IMR-90 (cell line): ENCODE data around the gene OCEL1. TPM values are rescaled to one million over a fixed set of nuclear protein-coding genes. Genes with fewer than 3 reads are reported as not detected.

Experiments used
- ATAC-seq: fragments of 200-7000 bp; cut with Tn5 transposase; 2 replicates; pipeline ENCODE4 v1.9.1; 2020; ENCODE audit warnings: low read depth, mild to moderate bottlenecking, moderate library complexity
- BruUV-seq: library from RNA; stranded (reverse); fragments of 400-500 nt; replicated peaks from 2 replicates; lab custom pipeline; 2021; lab: Mats Ljungman, UMichigan
- CTCF ChIA-PET: fragments of 300-600 bp; formaldehyde crosslinking; extraction: SDS; loops from one replicate; lab custom pipeline; 2021; ENCODE audit warnings: antibody characterized with exemption; lab: Yijun Ruan, JAX
- POLR2A ChIA-PET: fragments of 300-600 bp; sonication (Branson Sonifier 250); formaldehyde crosslinking; loops from one replicate; lab custom pipeline; 2022; ENCODE audit warnings: antibody characterized with exemption; ENCODE audit not compliant: unreplicated experiment; lab: Charles Lee
- DNase-seq: peaks from one replicate; pipeline ENCODE4 v3.0.0; 2013
- H2AFZ ChIP-seq: replicated peaks from 2 replicates; pipeline ENCODE3; 2013; ENCODE audit warnings: low read length, mild to moderate bottlenecking; ENCODE audit not compliant: poor library complexity
- H2AK5ac ChIP-seq: 2 replicates; pipeline ENCODE4 v1.6.1; 2013; ENCODE audit warnings: low read depth, low read length, inconsistent platforms
- H2AK9ac ChIP-seq: replicated peaks from 2 replicates; pipeline ENCODE3; 2013; ENCODE audit warnings: mild to moderate bottlenecking, low read depth, low read length, moderate library complexity; ENCODE audit not compliant: poor library complexity
- H2BK120ac ChIP-seq: 2 replicates; pipeline ENCODE4 v1.6.1; 2013; ENCODE audit warnings: low read depth, low read length, inconsistent platforms
- H2BK15ac ChIP-seq: 3 replicates; pipeline ENCODE4 v1.6.1; 2013; ENCODE audit warnings: low read depth, low read length, inconsistent platforms
- H2BK20ac ChIP-seq: 2 replicates; pipeline ENCODE4 v1.6.1; 2013; ENCODE audit warnings: low read depth, mild to moderate bottlenecking, inconsistent platforms, low read length, moderate library complexity
- H2BK5ac ChIP-seq: 2 replicates; pipeline ENCODE4 v1.6.1; 2013; ENCODE audit warnings: mild to moderate bottlenecking, low read depth, low read length, inconsistent platforms; ENCODE audit not compliant: poor library complexity, severe bottlenecking
- H3K14ac ChIP-seq: replicated peaks from 2 replicates; pipeline ENCODE4 v1.6.1; 2013; ENCODE audit warnings: low read depth, low read length, inconsistent platforms
- H3K18ac ChIP-seq: 2 replicates; pipeline ENCODE4 v1.6.1; 2013; ENCODE audit warnings: low read depth, low read length, control low read depth
- H3K23ac ChIP-seq: 2 replicates; pipeline ENCODE4 v1.6.1; 2013; ENCODE audit warnings: low read depth, low read length, inconsistent platforms
- H3K27ac ChIP-seq: 2 replicates; pipeline ENCODE4 v1.5.1; 2013; ENCODE audit warnings: mild to moderate bottlenecking, control low read depth, low read length; ENCODE audit not compliant: insufficient read depth
- H3K27me3 ChIP-seq: 2 replicates; pipeline ENCODE4 v1.6.1; 2013; ENCODE audit warnings: low read length; ENCODE audit not compliant: control insufficient read depth, insufficient read depth
- H3K36me3 ChIP-seq: 2 replicates; pipeline ENCODE4 v1.6.1; 2013; ENCODE audit warnings: low read length, mixed read lengths; ENCODE audit not compliant: control insufficient read depth, insufficient read depth
- H3K4ac ChIP-seq: 2 replicates; pipeline ENCODE4 v1.6.1; 2013; ENCODE audit warnings: low read depth, low read length, inconsistent platforms
- H3K4me1 ChIP-seq: 2 replicates; pipeline ENCODE4 v1.6.1; 2013; ENCODE audit warnings: low read length, mixed read lengths; ENCODE audit not compliant: control insufficient read depth, insufficient read depth
- H3K4me2 ChIP-seq: 2 replicates; pipeline ENCODE4 v1.6.1; 2013; ENCODE audit warnings: low read depth, mild to moderate bottlenecking, control low read depth, low read length, moderate library complexity
- H3K4me3 ChIP-seq: 2 replicates; pipeline ENCODE4 v1.5.1; 2013; ENCODE audit warnings: low read depth, mild to moderate bottlenecking, control low read depth, low read length, moderate library complexity; ENCODE audit not compliant: insufficient read depth
- H3K56ac ChIP-seq: 2 replicates; pipeline ENCODE4 v1.6.1; 2013; ENCODE audit warnings: low read length, inconsistent platforms; ENCODE audit not compliant: insufficient read depth; ENCODE audit errors: extremely low read depth
- H3K79me1 ChIP-seq, 2 experiments: 2 replicates each; pipeline ENCODE4 v1.6.1; 2013; ENCODE audit warnings: low read length in 2 of 2, inconsistent platforms in 1 of 2, low read depth in 1 of 2
- H3K9ac ChIP-seq: 2 replicates; pipeline ENCODE4 v1.6.1; 2013; ENCODE audit warnings: low read depth, low read length, control low read depth
- H3K9me1 ChIP-seq: 2 replicates; pipeline ENCODE4 v1.6.1; 2013; ENCODE audit warnings: low read length, inconsistent platforms; ENCODE audit not compliant: insufficient read depth
- H3K9me3 ChIP-seq: 2 replicates; pipeline ENCODE4 v1.6.1; 2013; ENCODE audit warnings: low read length; ENCODE audit not compliant: control insufficient read depth, insufficient read depth
- H4K20me1 ChIP-seq: 2 replicates; pipeline ENCODE4 v1.6.1; 2013; ENCODE audit warnings: low read length, inconsistent platforms; ENCODE audit not compliant: insufficient read depth
- H4K5ac ChIP-seq: 2 replicates; pipeline ENCODE4 v1.6.1; 2013; ENCODE audit warnings: mild to moderate bottlenecking, low read depth, low read length, control low read depth
- H4K8ac ChIP-seq, 2 experiments: 2 replicates each; pipeline ENCODE4 v1.6.1; 2013; ENCODE audit warnings: low read depth in 2 of 2, low read length in 2 of 2, control low read depth in 1 of 2, inconsistent platforms in 1 of 2
- H4K91ac ChIP-seq: 2 replicates; pipeline ENCODE4 v1.6.1; 2013; ENCODE audit warnings: low read depth, low read length, inconsistent platforms; ENCODE audit not compliant: insufficient read depth
- BHLHE40 ChIP-seq: fragments of 150-350 bp; IDR thresholded peaks from 2 replicates; pipeline ENCODE4 v1.6.1; 2016; ENCODE audit warnings: mild to moderate bottlenecking, low read depth, low read length
- CEBPB ChIP-seq: IDR thresholded peaks from 2 replicates; pipeline ENCODE4 v1.6.1; 2012; ENCODE audit warnings: low read depth, low read length, improper control_type of control experiment
- MAFK ChIP-seq: IDR thresholded peaks from 2 replicates; pipeline ENCODE4 v1.6.1; 2012; ENCODE audit warnings: low read depth, low read length, improper control_type of control experiment
- MAZ ChIP-seq: IDR thresholded peaks from 2 replicates; pipeline ENCODE4 v1.6.1; 2012; ENCODE audit warnings: low read depth, mild to moderate bottlenecking, low read length, improper control_type of control experiment, moderate library complexity, borderline replicate concordance
- MXI1 ChIP-seq: IDR thresholded peaks from 2 replicates; pipeline ENCODE4 v1.6.1; 2012; ENCODE audit warnings: low read depth, mild to moderate bottlenecking, low read length, moderate library complexity, borderline replicate concordance
- POLR2A ChIP-seq: IDR thresholded peaks from 2 replicates; pipeline ENCODE4 v1.6.1; 2012; ENCODE audit warnings: mild to moderate bottlenecking, low read depth, low read length
- RAD21 ChIP-seq: IDR thresholded peaks from 2 replicates; pipeline ENCODE4 v1.6.1; 2012; ENCODE audit warnings: low read length, improper control_type of control experiment
- RCOR1 ChIP-seq: IDR thresholded peaks from 2 replicates; pipeline ENCODE4 v1.6.1; 2012; ENCODE audit warnings: mild to moderate bottlenecking, low read length, improper control_type of control experiment; ENCODE audit not compliant: insufficient replicate concordance
- RFX5 ChIP-seq: IDR thresholded peaks from 2 replicates; pipeline ENCODE4 v1.8.0; 2012; ENCODE audit warnings: low read depth, mild to moderate bottlenecking, low read length, moderate library complexity
- WGBS, 2 experiments: methylation state at CpG; one replicate each; pipeline versions ENCODE4 v1.1.5 to v1.1.7; 2013; ENCODE audit warnings: missing lambda C conversion rate in 2 of 2; ENCODE audit not compliant: insufficient read length in 1 of 2; ENCODE audit errors: extremely low coverage in 2 of 2; 5-methylcytosine and 5-hydroxymethylcytosine counted together
- dilution Hi-C: fragments of 300-500 bp; cut with HindIII; formaldehyde crosslinking; loops from one replicate; pipeline ENCODE4 v1.14.3; 2018; ENCODE audit warnings: low sequenced_read_pairs; ENCODE audit not compliant: unreplicated experiment
- in situ Hi-C: fragments of 300-500 bp; cut with MboI; formaldehyde crosslinking; loops from 3 replicates; pipeline ENCODE4 v1.14.3; 2019; ENCODE audit warnings: low sequenced_read_pairs, inconsistent platforms, mixed read lengths
- intact Hi-C: fragments of 100-400 bp; cut with micrococcal nuclease; formaldehyde crosslinking; loops from 2 replicates; pipeline ENCODE4 v1.10.0; 2022
- polyA plus RNA-seq, 3 experiments: library from polyadenylated mRNA; depleted of rRNA; stranded (reverse); fragments of >200 nt; gene quantifications; 2 replicates each; pipeline ENCODE4 v1.2.3, GENCODE V29; 2012; ENCODE audit warnings: low replicate concordance in 1 of 3
- total RNA-seq: library from RNA; depleted of rRNA; stranded (reverse); fragments of >200 nt; gene quantifications from 2 replicates; pipeline ENCODE4 v1.2.3, GENCODE V29; 2012
- TF ChIP-seq, protein P1 (sequence below): conservative IDR thresholded peaks from 2 replicates; pipeline ENCODE4 v1.5.1; 2012; ENCODE audit warnings: mild to moderate bottlenecking, low read depth, low read length, improper control_type of control experiment
- TF ChIP-seq, protein P2 (sequence below): fragments of 150-350 bp; IDR thresholded peaks from 2 replicates; pipeline ENCODE4 v1.6.1; 2017; ENCODE audit warnings: mild to moderate bottlenecking, antibody characterized with exemption, low read length, low read depth
- TF ChIP-seq, protein P3 (sequence below): fragments of 150-350 bp; IDR thresholded peaks from 2 replicates; pipeline ENCODE4 v1.6.1; 2016; ENCODE audit warnings: low read depth, mild to moderate bottlenecking, low read length, moderate library complexity, borderline replicate concordance

OCEL1 gene
- total and polyA plus RNA-seq, 2 of the 4 experiments (the other 2 are of a cell fraction): 1.1 to 7.2 TPM

DNA sequence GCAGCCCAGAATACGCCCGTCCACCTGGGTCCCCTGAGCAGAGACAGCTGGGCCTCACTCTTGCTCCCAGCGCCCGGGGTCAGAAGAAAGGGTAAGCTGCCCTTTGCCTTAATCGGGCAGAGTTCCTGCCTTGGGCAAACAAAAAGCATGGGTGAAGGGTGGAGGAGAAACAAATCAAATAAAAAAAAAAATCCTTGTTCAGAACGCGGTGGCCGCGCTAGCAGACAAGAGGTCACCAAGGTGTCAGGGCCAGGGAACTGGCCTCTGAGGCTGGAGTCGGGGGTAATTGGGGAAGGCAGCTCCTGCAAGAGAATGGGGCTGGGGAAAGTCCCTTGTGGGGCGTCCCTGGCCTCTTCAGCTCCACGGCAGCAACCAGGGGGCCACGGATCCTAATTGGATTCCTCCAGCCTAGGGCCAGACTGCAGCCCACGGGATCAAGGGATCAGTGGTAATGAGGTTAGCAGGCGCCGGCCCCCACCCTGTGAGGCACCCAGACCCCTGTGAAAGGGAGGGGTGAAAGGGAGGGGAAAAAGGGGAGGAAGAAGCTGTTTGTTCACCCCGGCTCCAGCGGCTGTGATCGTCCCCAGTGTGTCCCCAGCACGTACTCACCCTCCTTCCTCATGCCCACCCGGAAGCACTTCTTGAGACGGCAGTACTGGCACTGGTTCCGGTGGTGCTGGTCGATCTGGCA is 14.2 kb downstream of the OCEL1 start:
- H3K4me2 ChIP-seq: no peak overlapping the region
- dilution Hi-C loops (no loop called here), in situ Hi-C loops (no loop called here), intact Hi-C loops (no loop called here)
- no peak overlapping the region for H4K8ac ChIP-seq
- no TSS peak for BruUV-seq
- no peak overlapping the region for H3K27ac ChIP-seq
- H3K4me3 ChIP-seq: no peak overlapping the region
- peaks cover 10% of the 10 kb centered on the region; the same call in 1 of the 2 replicates for H3K4me1 ChIP-seq
- WGBS, 2 experiments: 87% methylated on average over 4 of the region's 24 CpGs; no CpG with 5 or more reads in 1 of the 2 experiments
- CTCF ChIA-PET: no interaction called here
- no peak for TF ChIP-seq CEBPB
- no peak for TF ChIP-seq BHLHE40
- no peak for TF ChIP-seq MAZ
- TF ChIP-seq, protein P1, sequence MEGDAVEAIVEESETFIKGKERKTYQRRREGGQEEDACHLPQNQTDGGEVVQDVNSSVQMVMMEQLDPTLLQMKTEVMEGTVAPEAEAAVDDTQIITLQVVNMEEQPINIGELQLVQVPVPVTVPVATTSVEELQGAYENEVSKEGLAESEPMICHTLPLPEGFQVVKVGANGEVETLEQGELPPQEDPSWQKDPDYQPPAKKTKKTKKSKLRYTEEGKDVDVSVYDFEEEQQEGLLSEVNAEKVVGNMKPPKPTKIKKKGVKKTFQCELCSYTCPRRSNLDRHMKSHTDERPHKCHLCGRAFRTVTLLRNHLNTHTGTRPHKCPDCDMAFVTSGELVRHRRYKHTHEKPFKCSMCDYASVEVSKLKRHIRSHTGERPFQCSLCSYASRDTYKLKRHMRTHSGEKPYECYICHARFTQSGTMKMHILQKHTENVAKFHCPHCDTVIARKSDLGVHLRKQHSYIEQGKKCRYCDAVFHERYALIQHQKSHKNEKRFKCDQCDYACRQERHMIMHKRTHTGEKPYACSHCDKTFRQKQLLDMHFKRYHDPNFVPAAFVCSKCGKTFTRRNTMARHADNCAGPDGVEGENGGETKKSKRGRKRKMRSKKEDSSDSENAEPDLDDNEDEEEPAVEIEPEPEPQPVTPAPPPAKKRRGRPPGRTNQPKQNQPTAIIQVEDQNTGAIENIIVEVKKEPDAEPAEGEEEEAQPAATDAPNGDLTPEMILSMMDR: no peak
- TF ChIP-seq, protein P2, sequence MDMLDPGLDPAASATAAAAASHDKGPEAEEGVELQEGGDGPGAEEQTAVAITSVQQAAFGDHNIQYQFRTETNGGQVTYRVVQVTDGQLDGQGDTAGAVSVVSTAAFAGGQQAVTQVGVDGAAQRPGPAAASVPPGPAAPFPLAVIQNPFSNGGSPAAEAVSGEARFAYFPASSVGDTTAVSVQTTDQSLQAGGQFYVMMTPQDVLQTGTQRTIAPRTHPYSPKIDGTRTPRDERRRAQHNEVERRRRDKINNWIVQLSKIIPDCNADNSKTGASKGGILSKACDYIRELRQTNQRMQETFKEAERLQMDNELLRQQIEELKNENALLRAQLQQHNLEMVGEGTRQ: no peak
- no peak for TF ChIP-seq POLR2A
- TF ChIP-seq RCOR1: no peak
- TF ChIP-seq MXI1: no peak
- no peak for TF ChIP-seq RAD21
- TF ChIP-seq RFX5: no peak
- TF ChIP-seq MAFK: no peak
- TF ChIP-seq, protein P3, sequence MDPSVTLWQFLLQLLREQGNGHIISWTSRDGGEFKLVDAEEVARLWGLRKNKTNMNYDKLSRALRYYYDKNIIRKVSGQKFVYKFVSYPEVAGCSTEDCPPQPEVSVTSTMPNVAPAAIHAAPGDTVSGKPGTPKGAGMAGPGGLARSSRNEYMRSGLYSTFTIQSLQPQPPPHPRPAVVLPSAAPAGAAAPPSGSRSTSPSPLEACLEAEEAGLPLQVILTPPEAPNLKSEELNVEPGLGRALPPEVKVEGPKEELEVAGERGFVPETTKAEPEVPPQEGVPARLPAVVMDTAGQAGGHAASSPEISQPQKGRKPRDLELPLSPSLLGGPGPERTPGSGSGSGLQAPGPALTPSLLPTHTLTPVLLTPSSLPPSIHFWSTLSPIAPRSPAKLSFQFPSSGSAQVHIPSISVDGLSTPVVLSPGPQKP: no peak
- no peak overlapping the region for H2AK9ac ChIP-seq
- peaks cover 19% of the 10 kb centered on the region for H3K36me3 ChIP-seq
- H2AK5ac ChIP-seq: no peak overlapping the region
- H3K79me1 ChIP-seq: peaks cover 32 to 63% of the 10 kb centered on the region in 2 experiments
- H3K23ac ChIP-seq: no peak overlapping the region
- H3K56ac ChIP-seq: no peak overlapping the region
- H2AFZ ChIP-seq: no peak overlapping the region
- no peak overlapping the region for H3K18ac ChIP-seq
- H3K9me3 ChIP-seq: no peaks in the 10 kb centered on the region
- no peak overlapping the region for H3K9ac ChIP-seq
- POLR2A ChIA-PET: no interaction called here
- H4K5ac ChIP-seq: no peak overlapping the region
- DNase-seq (no peak), ATAC-seq (no peak)
- no peak overlapping the region for H3K4ac ChIP-seq
- H2BK20ac ChIP-seq: no peak overlapping the region
- no peak overlapping the region for H2BK5ac ChIP-seq
- H3K14ac ChIP-seq: no peak overlapping the region
- no peaks in the 10 kb centered on the region for H3K27me3 ChIP-seq
- no peak overlapping the region for H2BK15ac ChIP-seq
- H4K91ac ChIP-seq: no peak overlapping the region
- H2BK120ac ChIP-seq: no peak overlapping the region
- H3K9me1 ChIP-seq: peaks cover 6% of the 10 kb centered on the region; the same call in 1 of the 2 replicates
- H4K20me1 ChIP-seq: peaks cover 31% of the 10 kb centered on the region
